K562 (cell line): ENCODE data around the gene KIF5A. TPM values are rescaled to one million over a fixed set of nuclear protein-coding genes. Genes with fewer than 3 reads are reported as not detected.

ENCODE experiments used
- ADNP ChIP-seq: fragments of 200-800 bp; sonication (Bioruptor generic); IDR thresholded peaks from 2 replicates; pipeline ENCODE4 v1.6.1; 2016; ENCODE audit warnings: missing genetic modification characterization, missing compliant biosample characterization
- CHAMP1 ChIP-seq: fragments of 450-650 bp; IDR thresholded peaks from 2 replicates; pipeline ENCODE4 v1.6.1; 2016; ENCODE audit warnings: mild to moderate bottlenecking
- DDX20 ChIP-seq: fragments of 450-650 bp; IDR thresholded peaks from 2 replicates; pipeline ENCODE4 v1.6.1; 2016; ENCODE audit warnings: missing genetic modification characterization, low read depth, mild to moderate bottlenecking, missing compliant biosample characterization, moderate library complexity
- ETS2 ChIP-seq: IDR thresholded peaks from 2 replicates; pipeline ENCODE4 v1.6.1; 2016; ENCODE audit warnings: borderline replicate concordance, missing genetic modification characterization, mild to moderate bottlenecking, moderate library complexity, missing compliant biosample characterization; ENCODE audit not compliant: poor library complexity, severe bottlenecking
- ETV5 ChIP-seq: sonication (generic); formaldehyde crosslinking; IDR thresholded peaks from 2 replicates; pipeline ENCODE4 v1.4.0; 2020; ENCODE audit warnings: low read depth, mild to moderate bottlenecking, missing genetic modification reagents
- FOXK1 ChIP-seq: sonication (generic); formaldehyde crosslinking; IDR thresholded peaks from 2 replicates; pipeline ENCODE4 v1.8.0; 2022; ENCODE audit warnings: missing genetic modification reagents, mild to moderate bottlenecking, borderline replicate concordance
- HINFP ChIP-seq: fragments of 450-650 bp; conservative IDR thresholded peaks from 2 replicates; pipeline ENCODE4 v1.6.1; 2016; ENCODE audit warnings: missing genetic modification characterization, low read depth, mild to moderate bottlenecking, control low read depth, missing compliant biosample characterization
- IRF2 ChIP-seq: sonication (generic); formaldehyde crosslinking; IDR thresholded peaks from 2 replicates; pipeline ENCODE4 v1.8.1; 2022; ENCODE audit warnings: mild to moderate bottlenecking, missing genetic modification reagents
- KDM1A ChIP-seq, 2 experiments: fragments of 450-650 bp; IDR thresholded peaks; 2 replicates each; pipeline ENCODE4 v1.6.1; 2016; ENCODE audit warnings: mild to moderate bottlenecking in 2 of 2
- MXI1 ChIP-seq: IDR thresholded peaks from 2 replicates; pipeline ENCODE4 v1.6.1; 2011; ENCODE audit warnings: low read depth, mild to moderate bottlenecking, improper control_type of control experiment, low read length
- NONO ChIP-seq, 2 experiments: fragments of 200-400 bp in 1 of 2; fragments of 450-650 bp in 1 of 2; formaldehyde crosslinking in 1 of 2; IDR thresholded peaks; 2 replicates each; pipeline ENCODE4 v1.6.1; 2017; ENCODE audit warnings: low read depth in 2 of 2, mild to moderate bottlenecking in 2 of 2, moderate library complexity in 2 of 2, low read length in 1 of 2
- RBM14 ChIP-seq: fragments of 200-400 bp; formaldehyde crosslinking; IDR thresholded peaks from 2 replicates; pipeline ENCODE4 v1.6.1; 2018; ENCODE audit warnings: low read depth, mild to moderate bottlenecking, low read length, moderate library complexity, borderline replicate concordance; ENCODE audit not compliant: insufficient read depth
- STAG1 ChIP-seq: sonication (generic); formaldehyde crosslinking; IDR thresholded peaks from 2 replicates; pipeline ENCODE4 v1.5.0; 2020; ENCODE audit warnings: missing genetic modification reagents, borderline replicate concordance
- TEAD1 ChIP-seq, 2 experiments: fragments of 450-650 bp in 1 of 2; sonication (generic) in 1 of 2; formaldehyde crosslinking; IDR thresholded peaks; 2 replicates each; pipeline versions ENCODE4 v1.4.0 to v1.8.0; 2020 to 2022; ENCODE audit warnings: mild to moderate bottlenecking in 2 of 2, missing genetic modification reagents in 1 of 2
- USF1 ChIP-seq: sonication (generic); formaldehyde crosslinking; IDR thresholded peaks from 2 replicates; pipeline ENCODE4 v1.9.0; 2022; ENCODE audit warnings: mild to moderate bottlenecking, missing genetic modification reagents
- ZNF324 ChIP-seq: fragments of 250-450 bp; sonication (Bioruptor Pico); IDR thresholded peaks from 2 replicates; pipeline ENCODE4 v1.4.0; 2020; ENCODE audit warnings: mild to moderate bottlenecking
- ZNF398 ChIP-seq: fragments of 250-450 bp; sonication (Bioruptor Pico); IDR thresholded peaks from 2 replicates; pipeline ENCODE4 v1.8.0; 2021; ENCODE audit warnings: moderate library complexity, mild to moderate bottlenecking, inconsistent platforms
- polyA plus RNA-seq, 8 experiments: library from polyadenylated mRNA; depleted of rRNA in 4 of 8; stranded (reverse) in 5 of 8; unstranded in 3 of 8; fragments of >200 nt; fragmentation: Nextera tagmentation in 2 of 8; fragmentation: Illumina TruSeq in 1 of 8; extraction: Ambion mirVana in 2 of 8; extraction: Trizol in 1 of 8; gene quantifications; 2 replicates each; pipeline versions ENCODE4 v1.2.1 to v1.2.3, GENCODE V29; 2011 to 2014; ENCODE audit warnings: inconsistent platforms in 1 of 8, missing spikeins in 1 of 8
- total RNA-seq, 7 experiments: library from RNA; depleted of rRNA in 6 of 7; stranded (reverse); fragments of >200 nt in 6 of 7; fragmentation: Illumina TruSeq in 2 of 7; extraction: Trizol in 2 of 7; gene quantifications; 2 replicates each; pipeline versions ENCODE4 v1.2.1 to v1.2.3, GENCODE V29; 2011 to 2021; ENCODE audit warnings: low replicate concordance in 1 of 7

Gene KIF5A
- total and polyA plus RNA-seq, 9 of the 15 experiments (the other 6 are each of a cell fraction or from before 2014, with no cell fraction given) = 3.4 to 17.7 (median 8.0) TPM

GRCh38 chr12:57522011-57522886, 27.6 kb upstream of the KIF5A start, which contains the start of gene MBD6 (continued):
- TF ChIP-seq TEAD1 (CRISPR knock-in tag; IDR thresholded peaks at IDR 0.05) (peak; percentile 91 to 92), KDM1A (IDR thresholded peaks at IDR 0.05) (0 out of 4 replicates have a peak, but pooled peaks of 1 of the 2 experiments have one; percentile 11), HINFP (tag) (0 out of 2 replicates have a peak, but pooled peaks have one; percentile 39), STAG1 (CRISPR knock-in tag) (no peak), DDX20 (tag) (peak; percentile 66), IRF2 (no peak), CHAMP1 (0 out of 2 replicates have a peak, but pooled peaks have one; percentile 38), ZNF398 (CRISPR knock-in tag) (no peak), FOXK1 (CRISPR knock-in tag) (peak; percentile 75; the same call in 1 of the 2 replicates), NONO (IDR thresholded peaks at IDR 0.05; ENCODE audit: low read depth in 2 of 2, low read length in 1 of 2) (peak in 1 of 2 experiments; percentile 4; a peak in 2 of 4 replicates), ZNF324 (no peak), RBM14 (no peak), ADNP (tag) (no peak), ETS2 (tag) (no peak), USF1 (CRISPR knock-in tag) (peak; percentile 95), MXI1 (peak; percentile 44), ETV5 (CRISPR knock-in tag) (no peak)
